Stimulated activated CD8-positive, alpha-beta memory T cell treated with anti-CD3 and anti-CD28 coated beads, Interleukin-15, amount 100 ng/mL, for 4 hours (primary cell): ENCODE data around the gene PIK3CG.
"Not testable (repeated sequence)": the region's sequence is repeated elsewhere in the genome, so short reads cannot be mapped to it uniquely, and the experiment has no call there.

ENCODE experiments used
- DNase-seq, 2 donors: peaks; one replicate each; pipeline ENCODE4 v3.0.0-alpha.2; 2020; ENCODE audit warnings: low read depth in 2 of 2

PIK3CG gene

GRCh38 chr7:106938122-106938521 is 73.0 kb downstream of the PIK3CG start:
- not testable (repeated sequence) for DNase-seq

GRCh38 chr7:106938803-106939202 is 73.7 kb downstream of the PIK3CG start:
- DNase-seq: no peak

- no peak for DNase-seq
Measured at GRCh38 chr7:106944035-106944665, 79.1 kb downstream of the PIK3CG start.

GRCh38 chr7:106947244-106947728 is 82.2 kb downstream of the PIK3CG start:
- no peak for DNase-seq

GRCh38 chr7:106952001-106952657 is 87.0 kb downstream of the PIK3CG start:
- DNase-seq: no peak

GRCh38 chr7:106952658-106953231 is 87.7 kb downstream of the PIK3CG start:
- no peak for DNase-seq

- no peak for DNase-seq
Measured at GRCh38 chr7:106954840-106955239, 89.8 kb downstream of the PIK3CG start.

- DNase-seq: not testable (repeated sequence)
Measured at GRCh38 chr7:106955857-106956256, 90.8 kb downstream of the PIK3CG start.
